ENCODE results near the gene EDEM3. TPM values are rescaled to one million over a fixed set of nuclear protein-coding genes. Genes with fewer than 3 reads are reported as not detected.
"Not testable (repeated sequence)": the region's sequence is repeated elsewhere in the genome, so short reads cannot be mapped to it uniquely, and the experiment has no call there.

The EDEM3 gene
- total RNA-seq, 1 experiment from 2014 or later = 58.3 TPM

DNA sequence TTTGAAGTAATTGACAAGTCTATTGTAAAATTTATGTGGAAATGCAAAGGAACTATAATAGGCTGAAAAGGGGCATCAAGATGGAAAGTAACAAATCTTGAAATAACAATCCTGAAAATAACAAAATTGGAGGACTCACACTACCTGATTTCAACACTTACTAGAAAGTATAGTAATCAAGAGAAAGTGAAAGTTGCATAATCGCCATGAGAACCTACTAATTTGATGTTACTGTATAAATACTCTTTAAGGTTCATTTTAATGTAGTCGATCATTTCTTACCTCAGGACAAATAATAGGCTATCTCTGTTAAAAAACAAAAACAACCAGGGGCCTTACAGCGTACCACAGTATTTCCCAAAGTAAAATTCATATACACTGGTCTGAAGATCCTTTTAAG lies 71.7 kb downstream of the EDEM3 start:
- no peak for TF ChIP-seq CTCF (IDR thresholded peaks at IDR 0.05; ENCODE audit: unreplicated experiment)
- Mint-ChIP-seq H3K4me1 (ENCODE audit: insufficient read depth, unreplicated experiment) (peaks cover 8% of the 10 kb centered on the region), H3K9me3 (ENCODE audit: unreplicated experiment) (peaks cover 11% of the 10 kb centered on the region), H3K27ac (ENCODE audit: low read depth, unreplicated experiment) (no peak overlapping the region), H3K36me3 (ENCODE audit: insufficient read depth, unreplicated experiment) (peaks cover 5% of the 10 kb centered on the region), H3K4me3 (ENCODE audit: unreplicated experiment) (no peak overlapping the region), H3K27me3 (ENCODE audit: insufficient read depth, unreplicated experiment) (no peaks in the 10 kb centered on the region)
- ChIA-PET POLR2A (interaction anchor here (1.1 kb wide), 1 partner anchor 9 kb away, joined by 3 read pairs; no protein-coding TSS in a partner anchor), CTCF (interaction anchor here (1.1 kb wide), 1 partner anchor 10 kb away, joined by 4 read pairs; no protein-coding TSS in a partner anchor)
- intact Hi-C loops (cut with micrococcal nuclease) = no loop called here
- DNase-seq (ENCODE audit: unreplicated experiment) = no peak
- BruUV-seq (replicated peaks) = no TSS peak

- H3K4me1 Mint-ChIP-seq (ENCODE audit: insufficient read depth, unreplicated experiment); intact Hi-C loops (cut with micrococcal nuclease); H3K36me3 Mint-ChIP-seq (ENCODE audit: insufficient read depth, unreplicated experiment); H3K27ac Mint-ChIP-seq (ENCODE audit: low read depth, unreplicated experiment); DNase-seq (ENCODE audit: unreplicated experiment); H3K4me3 Mint-ChIP-seq (ENCODE audit: unreplicated experiment); H3K27me3 Mint-ChIP-seq (ENCODE audit: insufficient read depth, unreplicated experiment); BruUV-seq (replicated peaks): not testable (repeated sequence)
- ChIA-PET POLR2A (interaction anchor here (1.0 kb wide), 1 partner anchor 20 kb away, joined by 3 read pairs; no protein-coding TSS in a partner anchor), CTCF (interaction anchor here (0.9 kb wide), 1 partner anchor 8 kb away, joined by 3 read pairs; no protein-coding TSS in a partner anchor)
- peaks cover 11% of the 10 kb centered on the region for H3K9me3 Mint-ChIP-seq (ENCODE audit: unreplicated experiment)
Measured at GRCh38 chr1:184680611-184681225, 73.9 kb downstream of the EDEM3 start.

DNA sequence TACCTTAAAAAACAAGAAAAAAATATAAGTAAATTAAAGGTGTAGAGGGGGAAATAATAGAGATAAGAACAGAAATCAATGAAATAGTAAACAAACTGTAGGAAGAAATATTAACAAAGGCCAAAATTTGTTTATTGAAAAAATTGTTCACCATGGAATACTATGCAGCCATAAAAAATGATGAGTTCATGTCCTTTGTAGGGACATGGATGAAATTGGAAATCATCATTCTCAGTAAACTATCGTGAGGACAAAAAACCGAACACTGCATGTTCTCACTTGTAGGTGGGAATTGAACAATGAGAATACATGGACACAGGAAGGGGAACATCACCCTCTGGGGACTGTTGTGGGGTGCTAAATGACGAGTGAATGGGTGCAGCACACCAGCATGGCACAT lies 75.2 kb downstream of the EDEM3 start:
- H3K4me1 Mint-ChIP-seq (ENCODE audit: insufficient read depth, unreplicated experiment); DNase-seq (ENCODE audit: unreplicated experiment); H3K27ac Mint-ChIP-seq (ENCODE audit: low read depth, unreplicated experiment); H3K36me3 Mint-ChIP-seq (ENCODE audit: insufficient read depth, unreplicated experiment); BruUV-seq (replicated peaks); intact Hi-C loops (cut with micrococcal nuclease); H3K4me3 Mint-ChIP-seq (ENCODE audit: unreplicated experiment); H3K27me3 Mint-ChIP-seq (ENCODE audit: insufficient read depth, unreplicated experiment): not testable (repeated sequence)
- H3K9me3 Mint-ChIP-seq (ENCODE audit: unreplicated experiment) = peaks cover 11% of the 10 kb centered on the region
- CTCF ChIA-PET = interaction anchor here (1.1 to 3.4 kb wide), 3 partner anchors 13 to 457 kb away, joined by 3 to 25 read pairs (median 4); no protein-coding TSS in a partner anchor
- POLR2A ChIA-PET = interaction anchor here (0.7 to 1.4 kb wide), 3 partner anchors 12 to 620 kb away, joined by 3 to 5 read pairs (median 3); no protein-coding TSS in a partner anchor

DNA sequence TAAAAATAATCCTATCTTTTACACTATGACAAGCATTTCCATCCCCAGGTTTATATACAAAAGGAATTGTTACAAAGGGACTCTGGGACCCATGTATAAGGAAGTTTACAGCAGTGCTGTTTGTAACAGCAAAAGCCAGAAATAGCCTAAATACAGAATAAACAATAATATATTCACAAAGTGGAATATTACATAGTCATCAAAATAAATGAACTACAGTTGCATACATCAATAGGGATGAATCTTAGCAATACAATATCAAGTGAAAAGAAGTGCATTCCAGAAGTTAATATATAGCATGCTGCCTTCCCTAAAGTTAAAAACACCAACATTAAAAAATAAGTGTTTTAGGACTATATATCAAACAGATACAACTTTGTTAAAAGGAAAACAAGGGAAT lies 77.3 kb downstream of the EDEM3 start:
- no peak overlapping the region for H3K4me3 Mint-ChIP-seq (ENCODE audit: unreplicated experiment)
- POLR2A ChIA-PET = interaction anchor here (1.1 kb wide), 1 partner anchor 14 kb away, joined by 3 read pairs; no protein-coding TSS in a partner anchor
- intact Hi-C loops (cut with micrococcal nuclease) = no loop called here

More for the DNA sequence above, 77.3 kb downstream of the EDEM3 start:
- BruUV-seq (replicated peaks) = no TSS peak
- no peak overlapping the region for H3K27ac Mint-ChIP-seq (ENCODE audit: low read depth, unreplicated experiment)
- TF ChIP-seq CTCF (IDR thresholded peaks at IDR 0.05; ENCODE audit: unreplicated experiment) = no peak
- H3K36me3 Mint-ChIP-seq (ENCODE audit: insufficient read depth, unreplicated experiment) = no peaks in the 10 kb centered on the region
- H3K9me3 Mint-ChIP-seq (ENCODE audit: unreplicated experiment) = peaks cover 11% of the 10 kb centered on the region
- H3K4me1 Mint-ChIP-seq (ENCODE audit: insufficient read depth, unreplicated experiment) = no peaks in the 10 kb centered on the region
- DNase-seq (ENCODE audit: unreplicated experiment) = no peak
- CTCF ChIA-PET = interaction anchor here (0.8 to 3.4 kb wide), 2 partner anchors 13 to 306 kb away, joined by 3 to 25 read pairs; no protein-coding TSS in a partner anchor
- no peaks in the 10 kb centered on the region for H3K27me3 Mint-ChIP-seq (ENCODE audit: insufficient read depth, unreplicated experiment)

All from MCF 10A (cell line).